Sigmoid colon (tissue), 7 donors: ENCODE measurements around the gene PTGDS. TPM values are rescaled to one million over a fixed set of nuclear protein-coding genes. Genes with fewer than 3 reads are reported as not detected.

ENCODE experiments used
- DNase-seq: peaks from one replicate; pipeline ENCODE4 v3.0.0-alpha.2; 2019
- H3K27ac ChIP-seq, 4 donors: fragments of 200-600 bp; sonication (generic); one replicate each; pipeline ENCODE4 v1.5.1; 2016 to 2019; ENCODE audit warnings: mild to moderate bottlenecking in 1 of 4
- H3K27me3 ChIP-seq, 3 donors: fragments of 200-600 bp; sonication (generic); one replicate each; pipeline ENCODE4 v1.5.1; 2019; ENCODE audit warnings: mild to moderate bottlenecking in 1 of 3
- H3K36me3 ChIP-seq, 4 donors: fragments of 200-600 bp; sonication (generic); one replicate each; pipeline ENCODE4 v1.5.1; 2016 to 2019
- H3K4me1 ChIP-seq, 4 donors: fragments of 200-600 bp; sonication (generic); one replicate each; pipeline ENCODE4 v1.5.1; 2017 to 2019
- H3K4me3 ChIP-seq, 4 donors: fragments of 200-600 bp; sonication (generic); one replicate each; pipeline ENCODE4 v1.5.1; 2017 to 2019; ENCODE audit warnings: mild to moderate bottlenecking in 2 of 4, moderate library complexity in 1 of 4
- H3K9me3 ChIP-seq, 4 donors: fragments of 200-600 bp in 3 of 4; sonication (generic) in 3 of 4; one replicate each; pipeline versions ENCODE4 v1.5.1 to v1.6.1; 2013 to 2019
- CTCF ChIP-seq, 4 experiments: fragments of 450-650 bp in 3 of 4; fragments of 200-600 bp in 1 of 4; IDR thresholded peaks; one replicate each; pipeline ENCODE4 v1.5.1; 2016 to 2019; ENCODE audit warnings: antibody characterized with exemption in 4 of 4, mild to moderate bottlenecking in 3 of 4, moderate library complexity in 2 of 4
- EP300 ChIP-seq, 4 donors: sonication (generic); formaldehyde crosslinking; IDR thresholded peaks; one replicate each; pipeline ENCODE4 v1.6.1; 2017; ENCODE audit warnings: antibody characterized with exemption in 4 of 4
- POLR2A ChIP-seq, 2 donors: fragments of 450-650 bp; IDR thresholded peaks; one replicate each; pipeline ENCODE4 v1.6.1; 2016; ENCODE audit warnings: antibody characterized with exemption in 2 of 2, mild to moderate bottlenecking in 2 of 2, moderate library complexity in 2 of 2
- POLR2AphosphoS5 ChIP-seq, 4 donors: sonication (generic); formaldehyde crosslinking; IDR thresholded peaks; one replicate each; pipeline ENCODE4 v1.6.1; 2017; ENCODE audit warnings: antibody characterized with exemption in 4 of 4
- WGBS, 2 donors: extraction: QIAGEN DNeasy Blood & Tissue Kit; methylation state at CpG; one replicate each; pipeline ENCODE4 v1.1.7; 2013; 5-methylcytosine and 5-hydroxymethylcytosine counted together
- intact Hi-C: fragments of 100-400 bp; cut with DNase I; formaldehyde crosslinking; loops from one replicate; pipeline ENCODE4 v1.15.1; 2023
- polyA plus RNA-seq, 3 donors: library from polyadenylated mRNA; stranded (reverse); fragments of 200-250 nt; gene quantifications; one replicate each; pipeline ENCODE4 v1.2.3, GENCODE V29; 2013
- total RNA-seq, 4 donors: library from RNA; depleted of rRNA; stranded (reverse); fragments of >200 nt; gene quantifications; one replicate each; pipeline ENCODE4 v1.1.0, GENCODE V29; 2016
- donor health status: healthy with polysubstance abuse.
- donor health status: Bipolar disorder and iron deficiency.
- donor health status: healthy.

PTGDS gene
- total and polyA plus RNA-seq, 7 donors: 8.3 to 218 (median 28.5) TPM

- no peaks in the 10 kb centered on the region for H3K27me3 ChIP-seq
- intact Hi-C loops: no loop called here
- TF ChIP-seq POLR2A (IDR thresholded peaks at IDR 0.05) (no peak), POLR2AphosphoS5 (IDR thresholded peaks at IDR 0.05) (no peak), CTCF (IDR thresholded peaks at IDR 0.05) (no peak), EP300 (IDR thresholded peaks at IDR 0.05) (no peak)
- no peak overlapping the region for H3K27ac ChIP-seq
- WGBS, 2 donors: 95 to 96% methylated on average over 7 of the region's 7 CpGs
- DNase-seq: no peak
- no peaks in the 10 kb centered on the region for H3K9me3 ChIP-seq
- no peak overlapping the region for H3K4me3 ChIP-seq
- no peaks in the 10 kb centered on the region for H3K36me3 ChIP-seq
- no peaks in the 10 kb centered on the region for H3K4me1 ChIP-seq
Observed at GRCh38 chr9:136958473-136958872, 18.8 kb upstream of the PTGDS start.

- no peak for TF ChIP-seq CTCF (IDR thresholded peaks at IDR 0.05)
- TF ChIP-seq EP300 (IDR thresholded peaks at IDR 0.05): no peak
- TF ChIP-seq POLR2AphosphoS5 (IDR thresholded peaks at IDR 0.05): no peak
- no peak for TF ChIP-seq POLR2A (IDR thresholded peaks at IDR 0.05)
- H3K4me1 ChIP-seq: no peaks in the 10 kb centered on the region
- 88 to 90% methylated on average over 28 of the region's 28 CpGs for WGBS, 2 donors
- H3K27me3 ChIP-seq: no peaks in the 10 kb centered on the region
- intact Hi-C loops: no loop called here
- DNase-seq: no peak
- no peaks in the 10 kb centered on the region for H3K36me3 ChIP-seq
- no peak overlapping the region for H3K4me3 ChIP-seq
- H3K27ac ChIP-seq: no peak overlapping the region
- no peaks in the 10 kb centered on the region for H3K9me3 ChIP-seq
Observed at GRCh38 chr9:136958898-136959850, 18.1 kb upstream of the PTGDS start.

- intact Hi-C loops: no loop called here
- Histone ChIP-seq H3K9me3 (no peaks in the 10 kb centered on the region), H3K27ac (no peak overlapping the region), H3K4me1 (no peaks in the 10 kb centered on the region), H3K36me3 (no peaks in the 10 kb centered on the region), H3K27me3 (no peaks in the 10 kb centered on the region), H3K4me3 (no peak overlapping the region)
- TF ChIP-seq POLR2AphosphoS5 (IDR thresholded peaks at IDR 0.05) (no peak), CTCF (IDR thresholded peaks at IDR 0.05) (no peak), POLR2A (IDR thresholded peaks at IDR 0.05) (no peak), EP300 (IDR thresholded peaks at IDR 0.05) (no peak)
- WGBS, 2 donors: 71 to 82% methylated on average over 19 of the region's 19 CpGs
- DNase-seq: no peak
Observed at GRCh38 chr9:136960212-136960937, 16.9 kb upstream of the PTGDS start.

DNA sequence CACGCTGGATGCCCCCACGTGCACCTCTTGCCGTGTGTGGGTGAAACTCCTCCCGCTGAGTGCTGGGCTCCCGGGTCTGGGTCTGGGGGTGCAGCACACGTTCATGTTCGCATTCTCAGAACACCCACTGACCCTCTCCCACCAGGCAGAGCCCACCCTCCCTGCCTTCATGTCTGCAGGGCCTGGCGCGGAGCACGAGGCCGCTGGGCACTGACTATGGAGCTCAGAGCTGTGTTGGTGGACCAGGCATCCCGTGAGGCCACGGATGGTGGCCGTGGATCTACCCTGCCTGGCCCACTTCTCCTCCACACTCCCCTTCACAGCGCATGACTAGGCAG lies 16.4 kb upstream of the PTGDS start:
- Histone ChIP-seq H3K4me3 (no peak overlapping the region), H3K27ac (no peak overlapping the region), H3K9me3 (no peaks in the 10 kb centered on the region), H3K4me1 (peaks cover 0 to under 1% (median 0%) of the 10 kb centered on the region in 4 donors), H3K27me3 (peaks cover 0 to 4% (median 0%) of the 10 kb centered on the region in 3 donors), H3K36me3 (no peaks in the 10 kb centered on the region)
- intact Hi-C loops: no loop called here
- WGBS, 2 donors: 88 to 91% methylated on average over 15 of the region's 15 CpGs
- TF ChIP-seq CTCF (IDR thresholded peaks at IDR 0.05) (no peak), EP300 (IDR thresholded peaks at IDR 0.05) (no peak), POLR2A (IDR thresholded peaks at IDR 0.05) (no peak)
- no peak for DNase-seq
